DND-41 (cell line): Measurements from ENCODE around the gene GRK6.

Experiments
- ATAC-seq: fragments of 200-7000 bp; cut with Tn5 transposase; 3 replicates; pipeline ENCODE4 v1.9.1; 2021; ENCODE audit warnings: low read depth; ENCODE audit not compliant: insufficient read depth
- DNase-seq: peaks from one replicate; pipeline ENCODE4 v3.0.0-alpha.2; 2020
- H2AFZ ChIP-seq: 2 replicates; pipeline ENCODE4 v1.6.0; 2012; ENCODE audit warnings: low read depth, low read length
- H3K27ac ChIP-seq: 2 replicates; pipeline ENCODE4 v1.5.1; 2012; ENCODE audit warnings: low read length, inconsistent platforms
- H3K27me3 ChIP-seq: fragments of 200-600 bp; sonication (generic); 2 replicates; pipeline ENCODE4 v1.6.0; 2012; ENCODE audit warnings: low read length, mild to moderate bottlenecking, inconsistent platforms; ENCODE audit not compliant: insufficient read depth, poor library complexity
- H3K36me3 ChIP-seq: 2 replicates; pipeline ENCODE4 v1.5.1; 2012; ENCODE audit warnings: low read length, inconsistent platforms; ENCODE audit not compliant: insufficient read depth
- H3K4me1 ChIP-seq: 2 replicates; pipeline ENCODE4 v1.5.1; 2012; ENCODE audit warnings: mild to moderate bottlenecking, low read length; ENCODE audit not compliant: insufficient read depth
- H3K4me2 ChIP-seq: 2 replicates; pipeline ENCODE4 v1.6.0; 2012; ENCODE audit warnings: mild to moderate bottlenecking, moderate library complexity, low read length, inconsistent platforms; ENCODE audit not compliant: insufficient read depth
- H3K4me3 ChIP-seq, 2 experiments: fragments of 200-600 bp in 1 of 2; shearing (Covaris generic) in 1 of 2; 2 replicates each; pipeline ENCODE4 v1.5.1; 2012 to 2016; ENCODE audit warnings: inconsistent platforms in 2 of 2, low read length in 2 of 2, mild to moderate bottlenecking in 2 of 2, low read depth in 1 of 2, moderate library complexity in 1 of 2
- H3K79me2 ChIP-seq: 2 replicates; pipeline ENCODE4 v1.6.0; 2012; ENCODE audit warnings: low read length, inconsistent platforms; ENCODE audit not compliant: insufficient read depth
- H3K9ac ChIP-seq: 2 replicates; pipeline ENCODE4 v1.6.0; 2012; ENCODE audit warnings: low read depth, mild to moderate bottlenecking, inconsistent platforms, low read length, moderate library complexity
- H3K9me3 ChIP-seq: 2 replicates; pipeline ENCODE4 v1.5.1; 2012; ENCODE audit warnings: low read length, moderate library complexity, mild to moderate bottlenecking, inconsistent platforms; ENCODE audit not compliant: insufficient read depth, severe bottlenecking
- H4K20me1 ChIP-seq: 2 replicates; pipeline ENCODE4 v1.6.0; 2012; ENCODE audit warnings: low read length; ENCODE audit not compliant: insufficient read depth
- CTCF ChIP-seq: IDR thresholded peaks from 2 replicates; pipeline ENCODE4 v1.5.1; 2012; ENCODE audit warnings: borderline replicate concordance, low read length, moderate library complexity, mild to moderate bottlenecking; ENCODE audit not compliant: poor library complexity, severe bottlenecking; ENCODE audit errors: extremely low read depth
- EZH2 ChIP-seq: IDR thresholded peaks from 3 replicates; pipeline ENCODE4 v1.6.1; 2012; ENCODE audit warnings: borderline replicate concordance, low read depth, mild to moderate bottlenecking, moderate library complexity, low read length, inconsistent platforms; ENCODE audit not compliant: severe bottlenecking

Gene GRK6

GRCh38 chr5:177487144-177487543, 60.7 kb downstream of the GRK6 start:
- H3K4me1 ChIP-seq: no peaks in the 10 kb centered on the region
- H2AFZ ChIP-seq: no peak overlapping the region
- ATAC-seq (no peak), DNase-seq (no peak)
- no peak overlapping the region for H3K4me3 ChIP-seq
- H4K20me1 ChIP-seq: peaks cover 3% of the 10 kb centered on the region; the same call in 1 of the 2 replicates
- H3K9ac ChIP-seq: no peak overlapping the region
- no peaks in the 10 kb centered on the region for H3K9me3 ChIP-seq
- no peaks in the 10 kb centered on the region for H3K36me3 ChIP-seq
- H3K79me2 ChIP-seq: no peaks in the 10 kb centered on the region
- no peak for TF ChIP-seq EZH2
- TF ChIP-seq CTCF: no peak
- no peak overlapping the region for H3K4me2 ChIP-seq
- H3K27ac ChIP-seq: no peak overlapping the region
- no peaks in the 10 kb centered on the region for H3K27me3 ChIP-seq

- Histone ChIP-seq H4K20me1 (peaks cover 3% of the 10 kb centered on the region; the same call in 1 of the 2 replicates), H3K4me2 (no peak overlapping the region), H3K4me1 (no peaks in the 10 kb centered on the region), H2AFZ (no peak overlapping the region), H3K9ac (no peak overlapping the region), H3K27ac (no peak overlapping the region), H3K36me3 (no peaks in the 10 kb centered on the region), H3K9me3 (no peaks in the 10 kb centered on the region), H3K4me3 (no peak overlapping the region), H3K79me2 (no peaks in the 10 kb centered on the region), H3K27me3 (no peaks in the 10 kb centered on the region)
- ATAC-seq (peak; percentile 41; the same call in 1 of the 3 replicates), DNase-seq (no peak)
- TF ChIP-seq EZH2 (no peak), CTCF (peak; percentile 54)
Measured at GRCh38 chr5:177487975-177488374, 61.5 kb downstream of the GRK6 start.

- H3K79me2 ChIP-seq: no peaks in the 10 kb centered on the region
- H3K27ac ChIP-seq: no peak overlapping the region
- H3K27me3 ChIP-seq: no peaks in the 10 kb centered on the region
- H4K20me1 ChIP-seq: peaks cover 3% of the 10 kb centered on the region; the same call in 1 of the 2 replicates
- H3K4me2 ChIP-seq: no peak overlapping the region
- no peaks in the 10 kb centered on the region for H3K36me3 ChIP-seq
- TF ChIP-seq EZH2 (no peak), CTCF (peak; percentile 26)
- no peaks in the 10 kb centered on the region for H3K4me1 ChIP-seq
- H3K9me3 ChIP-seq: no peaks in the 10 kb centered on the region
- no peak overlapping the region for H3K9ac ChIP-seq
- H3K4me3 ChIP-seq: no peak overlapping the region
- H2AFZ ChIP-seq: no peak overlapping the region
- no peak for DNase-seq
- ATAC-seq: no peak
Measured at GRCh38 chr5:177489119-177489716, 62.7 kb downstream of the GRK6 start.
